GM21576 (cell line): ENCODE data around the gene NANOG.
"Not testable (repeated sequence)": the region's sequence is repeated elsewhere in the genome, so short reads cannot be mapped to it uniquely, and the experiment has no call there.

Experiments used
- ATAC-seq: cut with Tn5 transposase; IDR thresholded peaks from one replicate; pipeline ENCODE4 v1.9.1; 2021; ENCODE audit warnings: mild to moderate bottlenecking, moderate library complexity; ENCODE audit not compliant: unreplicated experiment

Gene NANOG

DNA sequence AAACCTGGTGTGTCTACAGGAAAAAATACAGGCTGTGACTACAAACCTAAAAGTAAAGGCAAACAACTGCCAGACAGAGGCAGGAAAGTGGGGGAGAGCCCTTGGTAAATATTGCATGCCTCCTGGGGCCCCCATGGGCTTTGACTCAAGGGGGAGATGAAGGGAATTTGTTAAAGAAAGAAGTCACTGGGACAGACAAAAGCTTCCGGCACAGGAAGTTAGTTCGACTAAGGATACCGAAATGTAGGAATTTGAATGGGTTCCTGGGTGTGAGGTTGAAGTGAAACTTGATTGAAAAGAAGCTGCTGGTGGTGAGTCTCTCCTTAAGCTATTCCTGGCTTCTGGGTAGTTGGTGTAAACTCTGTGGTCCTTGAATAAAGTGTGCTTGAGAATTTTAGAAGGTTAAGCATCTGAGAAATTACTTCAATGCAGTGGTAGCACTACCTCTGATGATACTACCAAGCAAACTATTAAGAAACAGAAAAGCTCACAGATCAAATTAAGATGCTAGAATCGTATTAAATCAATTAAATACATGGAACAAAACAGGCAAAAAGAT is 9.6 kb downstream of the NANOG start:
- not testable (repeated sequence) for ATAC-seq

DNA sequence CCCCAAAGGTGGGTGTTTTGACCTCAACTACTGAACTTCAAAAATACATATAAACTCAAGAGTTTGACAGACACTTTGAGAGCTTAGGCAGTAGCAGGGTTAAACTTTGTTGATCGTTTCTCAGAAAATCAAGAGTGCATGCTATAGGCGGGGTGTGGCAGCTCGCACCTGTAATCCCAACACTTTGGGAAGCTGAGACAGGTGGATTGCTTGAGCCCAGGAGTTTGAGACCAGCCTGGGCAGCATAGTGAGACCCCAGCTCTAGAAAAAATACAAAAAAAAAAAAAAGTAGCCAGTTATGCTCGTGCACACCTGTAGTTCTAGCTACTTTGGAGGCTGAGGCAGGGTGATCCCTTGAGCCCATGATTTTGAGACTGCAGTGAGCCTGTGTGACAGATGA is 12.3 kb downstream of the NANOG start:
- ATAC-seq: no peak

DNA sequence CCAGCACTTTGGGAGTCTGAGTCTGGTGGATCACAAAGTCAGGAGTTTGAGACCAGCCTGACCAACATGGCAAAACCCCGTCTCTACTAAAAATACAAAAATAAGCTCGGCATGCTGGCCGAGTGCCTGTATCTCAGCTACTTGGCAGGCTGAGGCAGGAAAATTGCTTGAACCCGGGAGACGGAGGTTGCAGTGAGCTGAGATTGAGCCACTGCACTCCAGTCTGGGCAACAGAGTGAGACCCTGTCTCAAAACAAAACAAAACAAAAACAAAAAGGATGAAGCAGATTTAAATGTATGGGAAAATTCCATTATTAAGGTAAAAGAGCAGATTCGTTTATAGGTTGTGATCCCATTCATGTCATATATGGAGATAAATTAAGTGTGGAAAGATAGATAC is 17.1 kb downstream of the NANOG start:
- ATAC-seq: not testable (repeated sequence)

DNA sequence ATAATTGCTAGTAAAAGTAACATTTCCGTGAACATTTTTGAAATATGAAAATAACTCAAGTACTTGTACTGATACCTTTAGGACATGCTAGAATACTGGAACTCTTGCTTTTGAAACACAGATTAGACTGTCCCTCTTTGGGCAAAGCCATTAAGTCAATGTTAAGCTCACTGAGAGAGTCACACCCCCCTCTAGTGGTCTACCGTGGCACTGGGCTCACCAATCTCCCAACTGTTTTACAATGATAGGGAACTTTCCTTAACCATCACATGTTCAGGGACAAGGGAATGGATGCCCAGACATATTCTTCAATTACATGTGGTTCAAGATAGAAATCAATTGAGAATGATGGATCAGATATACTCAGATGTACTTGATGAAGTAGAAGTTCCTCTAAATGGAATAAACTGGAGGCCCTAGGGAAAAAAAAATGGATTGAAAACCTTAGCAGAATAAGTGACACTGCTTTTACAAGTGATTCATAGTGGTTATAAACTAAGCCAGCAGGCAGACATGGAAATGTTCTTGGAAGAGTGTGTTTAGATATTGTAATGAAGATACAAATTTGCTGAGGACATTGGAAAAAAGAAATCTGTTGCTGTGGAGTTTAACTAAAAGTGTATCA is 17.8 kb downstream of the NANOG start:
- no peak for ATAC-seq

DNA sequence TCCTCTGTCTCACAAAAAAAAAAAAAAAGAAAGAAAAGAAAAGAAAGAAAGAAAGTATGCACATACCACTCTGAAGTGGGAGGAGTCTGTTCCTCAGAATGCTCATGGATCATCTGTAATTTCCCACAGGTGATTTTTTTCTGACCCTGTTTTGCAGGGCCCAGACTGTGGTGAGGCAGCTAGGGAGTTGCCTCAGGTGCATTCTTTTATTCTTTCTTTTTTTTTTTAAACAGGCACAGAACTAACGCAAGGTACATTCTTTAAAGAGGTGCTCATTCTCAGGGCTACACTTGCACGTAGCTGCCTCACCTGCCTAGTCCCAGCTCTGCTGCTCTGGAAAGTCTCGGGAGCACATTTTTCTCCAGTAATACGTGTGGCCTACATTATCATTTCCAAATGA is 36.6 kb downstream of the NANOG start:
- not testable (repeated sequence) for ATAC-seq

DNA sequence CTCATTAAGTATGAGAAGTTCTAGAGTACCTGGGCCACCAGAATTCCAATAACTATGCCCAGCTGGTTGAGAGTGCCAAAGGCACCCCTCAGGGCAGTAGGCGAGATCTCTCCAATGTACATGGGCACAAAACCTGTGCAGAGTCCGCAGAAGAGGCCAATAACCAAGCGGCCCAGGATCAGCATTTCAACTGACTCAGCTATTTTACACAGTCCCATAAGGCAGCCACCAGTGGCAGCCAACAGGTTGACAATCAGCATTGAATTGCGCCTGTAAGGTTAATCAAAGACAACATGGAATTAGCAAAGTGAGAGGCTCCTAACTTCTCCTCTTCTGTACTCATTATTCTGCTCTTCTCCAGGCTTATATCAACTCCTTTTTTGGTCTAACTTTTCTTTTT is 40.5 kb downstream of the NANOG start:
- not testable (repeated sequence) for ATAC-seq

DNA sequence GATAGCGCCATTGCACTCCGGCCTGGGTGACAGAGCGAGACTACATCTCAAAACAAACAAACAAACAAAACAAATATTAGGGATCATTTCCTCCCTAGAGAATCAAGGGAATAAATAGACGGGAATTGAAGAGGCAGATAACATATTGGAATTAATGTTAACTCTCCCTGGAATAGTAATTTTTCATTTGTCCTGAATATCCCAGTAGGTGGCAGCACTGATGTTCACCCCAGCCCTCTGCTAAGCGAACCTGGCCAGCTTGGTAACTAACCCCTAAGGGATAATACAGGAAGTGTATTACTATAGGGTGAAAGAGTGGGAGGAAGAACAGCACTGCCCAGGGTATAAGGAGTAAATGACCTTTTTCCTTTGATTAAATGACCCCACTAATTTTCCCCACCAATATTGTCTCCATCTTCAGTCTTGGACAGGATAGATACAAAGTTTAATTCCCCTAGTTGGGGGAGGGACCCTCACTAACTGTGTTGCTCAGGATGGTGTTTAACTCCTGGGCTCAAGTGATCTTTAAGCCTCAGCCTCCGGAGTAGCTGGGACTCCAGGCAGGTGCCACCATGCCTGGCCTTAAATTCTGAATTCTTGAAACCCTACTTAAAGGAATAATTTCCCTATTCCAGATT is 43.0 kb downstream of the NANOG start:
- no peak for ATAC-seq

DNA sequence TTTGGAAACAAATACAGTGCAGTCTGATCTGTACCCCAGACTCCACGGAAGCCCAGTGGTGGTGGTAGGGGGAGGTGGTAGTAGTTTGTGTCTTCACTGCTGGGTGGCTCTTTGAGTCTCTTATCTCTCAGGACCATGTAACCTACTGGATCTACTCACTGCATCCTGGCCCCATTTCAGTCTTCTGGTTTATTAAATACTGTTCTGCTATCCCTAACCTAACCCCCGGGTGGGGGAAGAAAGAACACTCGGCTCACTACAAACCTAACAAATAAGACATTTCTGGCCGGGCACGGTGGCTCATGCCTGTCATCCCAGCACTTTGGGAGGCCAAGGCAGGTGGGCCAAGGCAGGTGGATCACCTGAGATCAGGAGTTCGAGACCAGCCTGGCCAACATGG is 44.0 kb downstream of the NANOG start:
- ATAC-seq: not testable (repeated sequence)

DNA sequence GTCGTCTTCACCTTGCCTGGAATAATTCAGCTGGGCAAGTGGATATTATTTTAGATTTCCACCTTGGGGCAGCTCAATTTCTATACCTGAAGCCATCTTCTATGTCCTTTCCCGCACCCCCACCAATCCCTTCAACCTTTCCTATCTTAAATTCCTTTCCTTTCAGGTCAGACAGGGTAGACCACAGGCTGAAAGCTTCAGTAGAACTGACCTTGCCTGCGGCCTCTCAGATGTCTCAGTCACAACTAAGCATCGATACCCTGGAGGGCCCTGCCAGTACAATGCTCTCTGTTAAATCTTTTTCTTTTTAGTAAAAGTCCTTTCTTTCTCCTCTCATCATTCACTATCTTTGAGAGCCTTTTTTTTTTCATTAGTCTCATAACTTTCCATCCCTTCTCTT is 44.6 kb downstream of the NANOG start:
- no peak for ATAC-seq

DNA sequence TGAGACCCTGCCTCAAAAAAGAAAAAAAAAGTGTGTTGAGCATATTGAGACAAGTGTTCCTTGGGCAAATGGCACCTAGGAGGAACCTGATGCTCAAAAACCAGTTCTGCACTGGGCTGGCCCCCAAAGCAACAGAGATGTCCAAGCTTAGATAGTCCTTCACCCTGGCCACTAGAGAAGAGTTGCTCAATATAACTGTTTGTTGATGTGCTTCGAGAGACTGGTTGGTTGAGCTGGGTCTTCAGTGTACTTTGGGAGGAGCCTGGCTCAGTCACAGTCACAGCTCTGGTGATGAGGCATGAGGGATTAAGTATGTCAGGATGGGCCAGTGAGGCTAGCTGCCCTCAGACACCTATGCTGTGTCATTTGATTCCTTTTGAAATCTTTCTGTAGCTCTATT is 45.5 kb downstream of the NANOG start:
- no peak for ATAC-seq

DNA sequence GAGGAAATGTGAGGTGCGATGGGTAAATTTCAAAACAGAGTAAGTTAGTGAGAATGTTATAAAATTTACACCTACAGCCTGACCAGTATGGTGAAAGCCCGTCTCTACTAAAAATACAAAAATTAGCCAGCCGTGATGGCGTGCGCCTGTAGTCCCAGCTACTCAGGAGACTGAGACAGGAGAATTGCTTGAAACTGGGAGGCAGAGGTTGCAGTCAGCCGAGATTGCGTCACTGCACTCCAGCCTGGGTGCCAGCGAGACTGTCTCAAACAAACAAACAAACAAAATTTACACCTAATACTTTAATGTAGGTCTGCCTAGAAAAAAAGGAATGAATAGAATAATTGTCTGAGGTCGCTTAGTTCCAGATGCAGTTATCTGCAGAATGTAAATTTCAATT is 45.9 kb downstream of the NANOG start:
- no peak for ATAC-seq

DNA sequence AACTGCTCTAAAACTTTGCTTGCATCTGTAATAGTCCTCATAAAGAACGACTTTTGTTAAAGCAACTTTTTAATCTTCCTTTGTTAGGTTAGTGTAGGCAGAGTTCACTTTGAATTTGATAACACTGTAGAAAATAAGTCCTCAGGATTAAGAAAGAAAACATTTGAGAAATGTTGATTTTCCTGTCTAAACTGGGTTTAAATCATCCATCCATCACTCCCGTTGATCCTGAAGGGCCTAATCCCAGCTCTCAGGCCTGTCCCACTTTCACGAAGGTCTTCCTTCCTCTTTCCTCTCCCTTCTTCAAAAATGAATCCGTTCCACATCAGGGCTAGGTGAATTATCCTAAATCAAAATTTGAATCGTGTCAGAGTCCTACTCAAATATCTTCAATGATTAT is 46.6 kb downstream of the NANOG start:
- no peak for ATAC-seq

DNA sequence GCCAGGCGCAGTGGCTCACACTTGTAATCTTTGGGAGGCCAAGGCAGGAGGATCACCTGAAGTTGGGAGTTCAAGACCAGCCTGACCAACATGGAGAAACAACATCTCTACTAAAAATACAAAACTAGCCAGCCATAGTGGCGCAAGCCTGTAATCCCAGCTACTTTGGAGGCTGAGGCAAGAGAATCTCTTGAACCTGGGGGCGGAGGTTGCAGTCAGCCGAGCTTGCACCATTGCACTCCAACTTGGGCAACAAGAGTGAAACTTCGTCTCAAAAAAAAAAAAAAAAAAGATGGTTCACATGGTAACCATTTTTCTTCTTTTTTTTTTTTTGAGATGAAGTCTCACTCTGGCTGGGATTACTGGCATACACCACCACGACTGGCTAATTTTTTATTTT is 48.2 kb downstream of the NANOG start:
- ATAC-seq: no peak

DNA sequence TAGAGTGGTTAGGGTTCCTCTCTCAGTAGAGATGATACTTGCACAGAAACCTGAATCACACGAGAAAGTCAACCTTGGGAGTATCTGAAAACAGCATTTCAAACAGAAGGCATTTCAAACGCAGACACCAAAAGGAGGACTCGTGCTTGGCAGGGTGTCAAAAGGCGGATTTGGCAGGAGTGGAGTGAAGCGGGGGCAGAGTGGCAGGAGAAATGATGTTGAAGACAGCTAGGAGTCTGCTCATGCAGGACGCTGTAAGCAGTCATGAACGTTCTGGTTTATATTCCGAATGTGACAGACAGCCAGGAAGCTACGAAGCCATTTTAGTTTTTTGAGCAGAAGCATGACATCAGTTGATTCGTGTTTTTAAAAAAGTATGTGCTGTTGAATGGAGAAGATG is 50.0 kb downstream of the NANOG start:
- ATAC-seq: not testable (repeated sequence)

DNA sequence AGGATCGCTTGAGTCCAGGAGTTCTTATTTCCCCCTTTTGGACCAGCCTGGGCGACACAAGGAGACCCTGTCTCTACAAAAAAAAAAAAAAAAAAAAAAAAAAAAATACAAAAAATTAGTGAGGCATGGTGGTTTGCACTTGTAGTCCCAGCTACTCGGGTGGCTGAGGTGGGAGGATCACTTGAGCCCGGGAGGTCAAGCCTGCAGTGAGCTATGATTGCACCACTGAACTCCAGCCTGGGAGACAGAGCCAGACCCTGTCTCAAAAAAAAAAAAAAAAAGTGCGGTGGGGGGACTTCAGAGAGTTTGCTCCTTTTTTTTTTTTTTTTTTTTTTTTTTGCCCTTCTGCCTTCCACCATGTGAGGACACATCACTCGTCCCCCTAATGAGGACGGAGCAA is 50.6 kb downstream of the NANOG start:
- not testable (repeated sequence) for ATAC-seq

DNA sequence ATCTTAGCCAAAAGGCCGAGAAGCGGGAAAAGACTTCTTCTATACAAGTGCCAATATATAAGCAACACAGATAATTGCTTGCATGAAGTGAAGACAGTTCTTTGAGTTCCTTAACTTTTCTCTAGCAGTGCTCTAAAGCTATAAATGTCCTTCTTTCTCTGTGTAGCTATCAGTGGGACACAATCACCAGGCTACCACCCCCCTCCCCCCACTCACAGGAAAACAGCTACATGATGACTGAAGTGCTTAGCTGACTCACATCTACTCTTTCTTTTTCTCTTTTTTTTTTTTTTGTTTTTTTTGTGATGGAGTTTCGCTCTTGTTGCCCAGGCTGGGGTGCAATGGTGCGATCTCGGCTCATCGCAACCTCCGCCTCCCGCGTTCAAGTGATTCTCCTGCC is 53.2 kb downstream of the NANOG start:
- not testable (repeated sequence) for ATAC-seq

DNA sequence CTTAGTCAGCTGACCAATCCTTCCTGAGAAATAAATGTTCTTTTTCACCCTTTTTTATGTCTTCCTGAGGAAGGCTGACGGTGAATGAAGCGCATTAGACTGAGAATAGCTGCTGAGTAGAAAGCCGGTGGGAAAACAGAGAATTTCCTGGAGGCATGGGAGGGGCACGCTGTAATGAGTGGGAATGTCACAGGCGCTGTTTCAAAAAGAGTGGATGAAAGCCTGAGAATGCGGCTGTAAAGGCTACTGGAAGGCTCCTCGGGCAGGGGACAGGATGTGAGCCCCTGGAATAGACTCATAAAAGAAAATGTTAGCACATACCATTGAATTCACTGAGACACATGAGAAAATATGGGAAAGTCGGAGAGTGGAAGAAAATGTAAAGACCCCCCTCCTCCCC is 53.9 kb downstream of the NANOG start:
- ATAC-seq: not testable (repeated sequence)

DNA sequence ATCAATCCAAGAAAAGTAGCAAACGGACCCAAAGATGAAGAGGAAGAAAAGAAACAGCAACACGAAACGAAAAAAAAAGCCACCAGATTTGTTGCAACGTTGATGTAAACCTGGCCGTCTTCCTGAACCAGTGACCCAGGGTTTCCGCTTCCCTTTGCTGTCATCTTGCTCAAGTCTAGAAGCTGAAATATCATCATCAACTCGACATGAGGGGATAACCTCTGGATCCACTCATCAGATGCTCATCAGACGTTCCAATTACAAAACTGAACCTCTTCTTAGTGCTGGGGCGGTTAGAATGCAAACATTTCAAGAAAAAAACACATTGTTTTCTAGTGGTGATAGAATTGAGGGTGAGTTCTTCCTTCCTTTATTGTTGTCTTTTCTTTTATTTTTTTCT is 54.4 kb downstream of the NANOG start:
- not testable (repeated sequence) for ATAC-seq

DNA sequence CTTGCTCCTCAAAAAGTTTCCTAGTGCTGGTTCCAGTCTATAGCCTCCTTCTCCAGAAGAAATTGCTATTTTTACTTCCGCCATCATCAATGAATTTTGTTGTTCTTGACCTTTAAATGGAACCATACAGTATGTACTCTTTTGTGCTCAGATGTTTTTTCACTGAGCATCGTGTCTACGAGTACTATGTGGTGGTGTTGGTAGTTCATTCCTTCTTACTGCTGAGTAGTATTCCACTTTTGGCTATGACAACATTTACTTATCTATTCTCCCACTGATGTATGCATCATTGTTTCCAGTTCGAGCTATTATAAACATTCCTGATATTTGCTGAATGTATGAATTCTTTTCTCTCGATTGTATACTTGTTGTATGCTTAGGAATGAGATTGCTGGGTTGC is 54.9 kb downstream of the NANOG start:
- ATAC-seq: no peak

DNA sequence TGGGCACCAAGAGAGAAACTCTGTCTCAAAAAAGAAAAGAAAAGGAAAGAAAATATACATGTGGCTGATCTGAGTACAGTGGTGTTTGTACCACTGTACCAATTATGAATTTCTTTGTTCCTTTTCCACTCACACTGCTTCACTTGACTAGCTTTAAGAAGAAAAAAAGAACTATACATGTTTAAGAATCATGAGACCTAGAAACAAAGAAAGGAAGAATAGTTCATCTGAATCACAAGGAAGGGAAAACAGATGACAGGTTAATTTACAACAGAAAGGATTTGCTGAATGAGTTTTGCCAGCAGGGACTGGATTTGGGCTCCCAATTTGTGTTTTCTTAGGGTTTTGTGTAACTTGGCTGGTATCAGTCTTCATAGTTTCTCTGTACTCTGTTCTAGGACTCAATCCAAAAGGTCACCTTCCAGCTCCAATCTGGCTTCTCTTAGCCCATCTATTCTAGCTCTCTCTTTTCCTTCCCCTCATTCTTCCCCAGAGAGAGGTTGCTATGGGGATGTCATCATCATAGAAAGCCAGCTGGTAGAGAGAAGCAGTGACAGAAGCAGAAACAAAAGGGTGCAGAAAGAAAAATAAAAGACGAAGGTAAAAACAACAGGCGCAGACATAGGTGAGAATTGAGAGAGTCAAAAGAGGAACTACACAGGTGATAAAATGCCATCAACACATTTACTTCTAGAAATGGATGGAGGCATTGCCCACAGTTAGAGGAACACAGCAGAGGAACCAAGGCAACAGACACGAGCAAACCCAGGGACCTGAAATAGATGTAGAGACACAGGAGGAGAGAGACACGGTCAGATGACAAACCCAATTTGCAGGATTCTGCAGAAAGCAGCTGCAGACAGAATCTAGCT is 58.3 kb downstream of the NANOG start:
- ATAC-seq: peak; percentile 59

DNA sequence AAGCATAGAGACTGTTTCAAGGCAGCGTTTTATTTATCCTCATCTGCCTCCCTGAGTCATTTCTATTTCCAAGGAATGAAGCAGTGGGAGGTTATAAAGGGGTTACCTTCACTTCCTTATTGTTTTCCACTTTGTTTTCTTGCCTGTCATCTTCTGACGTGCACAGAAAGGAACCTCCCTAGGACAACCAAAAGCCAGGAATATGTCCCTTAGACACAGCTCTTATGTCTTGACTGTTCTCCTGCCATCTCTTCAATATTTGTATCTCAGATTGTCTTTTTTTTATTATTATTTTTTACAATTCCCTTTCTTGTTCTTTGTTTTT is 58.9 kb downstream of the NANOG start:
- ATAC-seq: peak; percentile 9
